ENCODE data around the gene ZNF622.

Gene ZNF622

GRCh38 chr5:16411235-16411634 lies 54.4 kb downstream of the ZNF622 start:
- H3K36me3 ChIP-seq (replicated peaks; ENCODE audit: low read depth, low read length): no peaks in the 10 kb centered on the region
- H3K27me3 ChIP-seq (ENCODE audit: low read depth, low read length): no peaks in the 10 kb centered on the region
- H3K4me1 ChIP-seq (ENCODE audit: low read length): no peaks in the 10 kb centered on the region
- H2AFZ ChIP-seq (ENCODE audit: low read depth, low read length): no peak overlapping the region
- no peaks in the 10 kb centered on the region for H3K79me2 ChIP-seq (ENCODE audit: low read length)
- TF ChIP-seq EZH2phosphoT487 (IDR thresholded peaks at IDR 0.05; ENCODE audit: low read depth) (no peak), CTCF (IDR thresholded peaks at IDR 0.05; ENCODE audit: low read depth, low read length) (no peak)
- H3K9me3 ChIP-seq (ENCODE audit: insufficient read depth, low read length): no peaks in the 10 kb centered on the region
- H4K20me1 ChIP-seq (ENCODE audit: insufficient read depth, low read length): no peaks in the 10 kb centered on the region
- H3K4me3 ChIP-seq (ENCODE audit: low read length): no peak overlapping the region
- no peak overlapping the region for H3K4me2 ChIP-seq (ENCODE audit: low read length)
- no peak overlapping the region for H3K27ac ChIP-seq (ENCODE audit: low read length)
- H3K9ac ChIP-seq (ENCODE audit: low read length): no peak overlapping the region

- Histone ChIP-seq H3K9ac (ENCODE audit: low read length) (no peak overlapping the region), H3K4me1 (ENCODE audit: low read length) (no peaks in the 10 kb centered on the region), H3K9me3 (ENCODE audit: insufficient read depth, low read length) (no peaks in the 10 kb centered on the region), H3K4me2 (ENCODE audit: low read length) (no peak overlapping the region), H4K20me1 (ENCODE audit: insufficient read depth, low read length) (no peaks in the 10 kb centered on the region), H3K36me3 (replicated peaks; ENCODE audit: low read depth, low read length) (no peaks in the 10 kb centered on the region), H3K27me3 (ENCODE audit: low read depth, low read length) (no peaks in the 10 kb centered on the region), H3K79me2 (ENCODE audit: low read length) (no peaks in the 10 kb centered on the region), H3K4me3 (ENCODE audit: low read length) (no peak overlapping the region), H2AFZ (ENCODE audit: low read depth, low read length) (no peak overlapping the region), H3K27ac (ENCODE audit: low read length) (no peak overlapping the region)
- TF ChIP-seq CTCF (IDR thresholded peaks at IDR 0.05; ENCODE audit: low read depth, low read length) (no peak), EZH2phosphoT487 (IDR thresholded peaks at IDR 0.05; ENCODE audit: low read depth) (no peak)
These were observed 55.3 kb downstream of the ZNF622 start for GRCh38 chr5:16410338-16410737.

- TF ChIP-seq EZH2phosphoT487 (IDR thresholded peaks at IDR 0.05; ENCODE audit: low read depth): no peak
- no peaks in the 10 kb centered on the region for H3K36me3 ChIP-seq (replicated peaks; ENCODE audit: low read depth, low read length)
These were observed 59.0 kb downstream of the ZNF622 start for GRCh38 chr5:16406630-16407029.

GRCh38 chr5:16406023-16406422 lies 59.6 kb downstream of the ZNF622 start:
- TF ChIP-seq CTCF (IDR thresholded peaks at IDR 0.05; ENCODE audit: low read depth, low read length) (no peak), EZH2phosphoT487 (IDR thresholded peaks at IDR 0.05; ENCODE audit: low read depth) (no peak)
- Histone ChIP-seq H2AFZ (ENCODE audit: low read depth, low read length) (no peak overlapping the region), H3K79me2 (ENCODE audit: low read length) (no peaks in the 10 kb centered on the region), H3K4me1 (ENCODE audit: low read length) (no peaks in the 10 kb centered on the region), H3K9me3 (ENCODE audit: insufficient read depth, low read length) (no peaks in the 10 kb centered on the region), H3K4me2 (ENCODE audit: low read length) (no peak overlapping the region), H3K27me3 (ENCODE audit: low read depth, low read length) (no peaks in the 10 kb centered on the region), H3K9ac (ENCODE audit: low read length) (no peak overlapping the region), H4K20me1 (ENCODE audit: insufficient read depth, low read length) (no peaks in the 10 kb centered on the region), H3K27ac (ENCODE audit: low read length) (no peak overlapping the region), H3K4me3 (ENCODE audit: low read length) (no peak overlapping the region), H3K36me3 (replicated peaks; ENCODE audit: low read depth, low read length) (no peaks in the 10 kb centered on the region)

More at GRCh38 chr5:16406630-16407029, 59.0 kb downstream of the ZNF622 start:
- Histone ChIP-seq H3K79me2 (ENCODE audit: low read length) (no peaks in the 10 kb centered on the region), H3K4me1 (ENCODE audit: low read length) (no peaks in the 10 kb centered on the region), H4K20me1 (ENCODE audit: insufficient read depth, low read length) (no peaks in the 10 kb centered on the region), H3K27ac (ENCODE audit: low read length) (no peak overlapping the region), H3K4me3 (ENCODE audit: low read length) (no peak overlapping the region), H3K4me2 (ENCODE audit: low read length) (no peak overlapping the region), H3K27me3 (ENCODE audit: low read depth, low read length) (no peaks in the 10 kb centered on the region), H3K9ac (ENCODE audit: low read length) (no peak overlapping the region), H3K9me3 (ENCODE audit: insufficient read depth, low read length) (no peaks in the 10 kb centered on the region), H2AFZ (ENCODE audit: low read depth, low read length) (no peak overlapping the region)
